HepG2 (cell line): Measurements from ENCODE around the gene NUTF2. TPM values are rescaled to one million over a fixed set of nuclear protein-coding genes. Genes with fewer than 3 reads are reported as not detected.

Experiments used
- ATF7-NPFF ChIP-seq: sonication (generic); formaldehyde crosslinking; IDR thresholded peaks from 2 replicates; pipeline ENCODE4 v1.8.1; 2023; ENCODE audit warnings: mild to moderate bottlenecking, low read depth, missing genetic modification reagents, moderate library complexity
- BHLHE40 ChIP-seq: IDR thresholded peaks from 2 replicates; pipeline ENCODE4 v1.6.1; 2011; ENCODE audit warnings: low read length, improper control_type of control experiment
- EHMT2 ChIP-seq: fragments of 200-600 bp; sonication (generic); IDR thresholded peaks from 2 replicates; pipeline ENCODE4 v1.7.0; 2017; ENCODE audit warnings: antibody characterized with exemption, low read depth, low read length, borderline replicate concordance
- FOXK1 ChIP-seq: sonication (generic); formaldehyde crosslinking; IDR thresholded peaks from 2 replicates; pipeline ENCODE4 v1.4.0; 2020; ENCODE audit warnings: low read depth, missing genetic modification reagents, borderline replicate concordance
- PLRG1 ChIP-seq: fragments of 450-650 bp; conservative IDR thresholded peaks from 2 replicates; pipeline ENCODE4 v1.6.1; 2016
- POGK ChIP-seq: sonication (generic); formaldehyde crosslinking; conservative IDR thresholded peaks from 2 replicates; pipeline ENCODE4 v1.8.0; 2022; ENCODE audit warnings: mild to moderate bottlenecking, moderate library complexity, missing genetic modification reagents
- REL ChIP-seq: sonication (generic); formaldehyde crosslinking; conservative IDR thresholded peaks from 2 replicates; pipeline ENCODE4 v1.8.0; 2022; ENCODE audit warnings: mild to moderate bottlenecking, missing genetic modification reagents, moderate library complexity
- SOX13 ChIP-seq, 3 experiments: fragments of 450-650 bp in 1 of 3; sonication (generic) in 1 of 3; formaldehyde crosslinking in 1 of 3; IDR thresholded peaks in 2 of 3; conservative IDR thresholded peaks in 1 of 3; 2 replicates each; pipeline versions ENCODE4 v1.5.0 to v1.6.1; 2016 to 2020; ENCODE audit warnings: antibody characterized with exemption in 1 of 3, mild to moderate bottlenecking in 1 of 3, missing compliant biosample characterization in 1 of 3, missing genetic modification reagents in 1 of 3, moderate library complexity in 1 of 3
- STAT6 ChIP-seq: sonication (generic); formaldehyde crosslinking; IDR thresholded peaks from 2 replicates; pipeline ENCODE4 v1.4.0; 2020; ENCODE audit warnings: missing genetic modification reagents, mild to moderate bottlenecking, borderline replicate concordance
- TBL1XR1 ChIP-seq: fragments of 150-350 bp; IDR thresholded peaks from 2 replicates; pipeline ENCODE4 v1.6.1; 2014; ENCODE audit warnings: borderline replicate concordance, low read length; ENCODE audit not compliant: partially characterized antibody
- XRCC5 ChIP-seq: fragments of 200-400 bp; formaldehyde crosslinking; optimal IDR thresholded peaks from 2 replicates; pipeline ENCODE3; 2017; ENCODE audit warnings: mild to moderate bottlenecking, low read length
- ZBTB38 ChIP-seq: sonication (generic); formaldehyde crosslinking; IDR thresholded peaks from 2 replicates; pipeline ENCODE4 v1.5.1; 2020; ENCODE audit warnings: mild to moderate bottlenecking, missing genetic modification reagents
- ZBTB43 ChIP-seq: sonication (generic); formaldehyde crosslinking; conservative IDR thresholded peaks from 2 replicates; pipeline ENCODE4 v1.4.0; 2020; ENCODE audit warnings: missing genetic modification reagents
- ZFP36L1 ChIP-seq: sonication (generic); formaldehyde crosslinking; IDR thresholded peaks from 2 replicates; pipeline ENCODE4 v1.8.0; 2022; ENCODE audit warnings: mild to moderate bottlenecking, missing genetic modification reagents, moderate library complexity
- ZFP90 ChIP-seq: sonication (generic); formaldehyde crosslinking; IDR thresholded peaks from 2 replicates; pipeline ENCODE4 v1.8.0; 2022; ENCODE audit warnings: missing genetic modification reagents, mild to moderate bottlenecking, inconsistent platforms, borderline replicate concordance
- ZNF30 ChIP-seq: sonication (generic); formaldehyde crosslinking; IDR thresholded peaks from 2 replicates; pipeline ENCODE4 v1.5.0; 2020; ENCODE audit warnings: mild to moderate bottlenecking, missing genetic modification reagents
- ZNF670 ChIP-seq: sonication (generic); formaldehyde crosslinking; IDR thresholded peaks from 2 replicates; pipeline ENCODE4 v1.8.0; 2022; ENCODE audit warnings: mild to moderate bottlenecking, missing genetic modification reagents, borderline replicate concordance
- ZNF740 ChIP-seq: sonication (generic); formaldehyde crosslinking; IDR thresholded peaks from 2 replicates; pipeline ENCODE4 v1.4.0; 2020; ENCODE audit warnings: missing genetic modification reagents
- ZNF761 ChIP-seq: sonication (generic); formaldehyde crosslinking; conservative IDR thresholded peaks from 2 replicates; pipeline ENCODE4 v1.4.0; 2020; ENCODE audit warnings: mild to moderate bottlenecking, missing genetic modification reagents
- ZNF766 ChIP-seq: sonication (generic); formaldehyde crosslinking; IDR thresholded peaks from 2 replicates; pipeline ENCODE4 v1.5.0; 2020; ENCODE audit warnings: missing genetic modification reagents, borderline replicate concordance
- polyA plus RNA-seq, 8 experiments: library from polyadenylated mRNA; depleted of rRNA in 3 of 8; stranded (reverse) in 7 of 8; unstranded in 1 of 8; fragments of >200 nt; fragmentation: Illumina TruSeq in 4 of 8; extraction: Trizol in 4 of 8; gene quantifications; 2 replicates each; pipeline versions ENCODE4 v1.2.1 to v1.2.3, GENCODE V29; 2011 to 2016; ENCODE audit warnings: low read depth in 4 of 8, missing spikeins in 1 of 8, mixed read lengths in 1 of 8; ENCODE audit not compliant: insufficient read depth in 1 of 8
- total RNA-seq, 5 experiments: library from RNA; depleted of rRNA; stranded (reverse); fragments of >200 nt; fragmentation: Illumina TruSeq; extraction: Trizol; gene quantifications; 2 replicates each; pipeline ENCODE4 v1.2.3, GENCODE V29; 2016; ENCODE audit warnings: low read depth in 1 of 5

NUTF2 gene
- total and polyA plus RNA-seq, 2 of the 13 experiments (the other 11 are each of a cell fraction or from before 2014, with no cell fraction given), result 168 to 214 TPM

GRCh38 chr16:67806428-67807147, 40.1 kb upstream of the NUTF2 start, which contains the start of the genes RANBP10 and TSNAXIP1 (continued):
- TF ChIP-seq ZNF761 (0 out of 2 replicates have a peak, but pooled peaks have one; percentile 30), BHLHE40 (no peak), TBL1XR1 (peak; percentile 55), ZBTB43 (no peak), POGK (CRISPR knock-in tag) (0 out of 2 replicates have a peak, but pooled peaks have one; percentile 13), REL (no peak; the same call in 1 of the 2 replicates), ZFP36L1 (CRISPR knock-in tag) (no peak; the same call in 1 of the 2 replicates), ZNF740 (CRISPR knock-in tag) (0 out of 2 replicates have a peak, but pooled peaks have one; percentile 39), FOXK1 (peak; percentile 52), ZBTB38 (CRISPR knock-in tag) (peak; percentile 31; the same call in 1 of the 2 replicates), SOX13 (IDR thresholded peaks at IDR 0.05) (0 out of 2 replicates have a peak, but pooled peaks have one; percentile 20), SOX13 (CRISPR knock-in tag; conservative IDR thresholded peaks at IDR 0.05 in 1 of 2, IDR thresholded peaks at IDR 0.05 in 1 of 2) (0 out of 4 replicates have a peak, but pooled peaks of 1 of the 2 experiments have one; percentile 4), EHMT2 (no peak), XRCC5 (peak; percentile 29), PLRG1 (no peak), ZNF766 (CRISPR knock-in tag) (peak; percentile 59; the same call in 1 of the 2 replicates), ZNF30 (CRISPR knock-in tag) (0 out of 2 replicates have a peak, but pooled peaks have one; percentile 16), ZNF670 (CRISPR knock-in tag) (no peak; the same call in 1 of the 2 replicates), STAT6 (CRISPR knock-in tag) (0 out of 2 replicates have a peak, but pooled peaks have one; percentile 71), ZFP90 (CRISPR knock-in tag) (peak; percentile 62), ATF7-NPFF (CRISPR knock-in tag) (no peak)
